Measurements from ENCODE around the gene AMFR. TPM values are rescaled to one million over a fixed set of nuclear protein-coding genes. Genes with fewer than 3 reads are reported as not detected.

AMFR gene
- total RNA-seq, 1 experiment from 2014 or later, result 25.6 TPM

GRCh38 chr16:56470232-56470631, 44.9 kb upstream of the AMFR start:
- no peak overlapping the region for H3K27ac ChIP-seq (ENCODE audit: insufficient read length, low read depth, low read length)
- H3K4ac ChIP-seq (ENCODE audit: low read depth, low read length), result no peak overlapping the region
- H3K4me1 ChIP-seq (ENCODE audit: insufficient read depth, low read length), result no peaks in the 10 kb centered on the region
- H2BK120ac ChIP-seq (ENCODE audit: low read depth, low read length, poor library complexity, severe bottlenecking), result no peak overlapping the region
- no peak overlapping the region for H3K4me3 Mint-ChIP-seq
- H4K91ac ChIP-seq (ENCODE audit: insufficient read length, low read depth, low read length), result no peak overlapping the region
- H2BK20ac ChIP-seq (ENCODE audit: low read depth, low read length, poor library complexity, severe bottlenecking), result no peak overlapping the region
- H3K18ac ChIP-seq (ENCODE audit: insufficient read length, low read depth, low read length), result no peak overlapping the region
- H2BK5ac ChIP-seq (ENCODE audit: insufficient read length, low read length), result no peak overlapping the region
- H2BK12ac ChIP-seq (ENCODE audit: insufficient read length, low read depth, low read length), result no peak overlapping the region
- H2AFZ ChIP-seq (ENCODE audit: low read length), result no peak overlapping the region
- peaks cover 44 to 96% (median 84%) of the 10 kb centered on the region in 3 experiments; a peak in 6 of 7 replicates for H3K36me3 Mint-ChIP-seq (ENCODE audit: insufficient read depth in 1 of 3, low read depth in 3 of 3)
- no peak overlapping the region for H3K56ac ChIP-seq (ENCODE audit: insufficient read length, low read depth, low read length)
- no peak overlapping the region for H4K8ac ChIP-seq (replicated peaks; ENCODE audit: insufficient read length, low read depth, low read length)
- no peaks in the 10 kb centered on the region for H3K27me3 ChIP-seq (ENCODE audit: insufficient read depth, low read length)
- no peaks in the 10 kb centered on the region for H3K9me3 Mint-ChIP-seq
- no peaks in the 10 kb centered on the region for H3K9me3 ChIP-seq (ENCODE audit: control insufficient read depth, low read depth, low read length)
- peaks cover 6% of the 10 kb centered on the region in 2 experiments for H3K4me1 Mint-ChIP-seq
- H4K5ac ChIP-seq (ENCODE audit: insufficient read length, low read depth, low read length), result no peak overlapping the region
- H3K14ac ChIP-seq (ENCODE audit: insufficient read depth, low read length), result no peak overlapping the region
- no peak overlapping the region for H2BK15ac ChIP-seq (ENCODE audit: low read depth, low read length)
- no peaks in the 10 kb centered on the region for H3K79me2 ChIP-seq (ENCODE audit: insufficient read depth, low read length)
- no peak for DNase-seq
- H3K23ac ChIP-seq (ENCODE audit: insufficient read length, low read depth, low read length), result no peak overlapping the region
- no peaks in the 10 kb centered on the region for H3K23me2 ChIP-seq (ENCODE audit: insufficient read length, low read depth, low read length, poor library complexity, severe bottlenecking)
- WGBS (ENCODE audit: extremely low coverage, insufficient read length, low lambda C conversion rate), result no CpG with 5 or more reads among the region's 3 CpGs
- H3K4me2 ChIP-seq (ENCODE audit: insufficient read depth, insufficient read length, low read length), result no peak overlapping the region
- no peak overlapping the region for H3T11ph ChIP-seq (ENCODE audit: low read length)
- H3K27me3 Mint-ChIP-seq (ENCODE audit: low read depth), result no peaks in the 10 kb centered on the region
- H3K27ac Mint-ChIP-seq, result no peak overlapping the region
- no peak overlapping the region for H3K9ac ChIP-seq (ENCODE audit: extremely low read depth, insufficient read length, low read length)
- H3K79me1 ChIP-seq (ENCODE audit: insufficient read depth, low read depth, low read length, poor library complexity, severe bottlenecking), result no peaks in the 10 kb centered on the region
- no peak for TF ChIP-seq CTCF (conservative IDR thresholded peaks at IDR 0.05)
- no peak overlapping the region for H2AK5ac ChIP-seq (ENCODE audit: insufficient read length, low read length)
- H4K20me1 ChIP-seq (ENCODE audit: control insufficient read depth, insufficient read depth, insufficient read length), result no peaks in the 10 kb centered on the region
